GM18870 (cell line): ENCODE results near the gene RFX3.

Experiments
- ATAC-seq: cut with Tn5 transposase; IDR thresholded peaks from one replicate; pipeline ENCODE4 v1.9.1; 2021; ENCODE audit warnings: moderate library complexity; ENCODE audit not compliant: unreplicated experiment

RFX3 gene

DNA sequence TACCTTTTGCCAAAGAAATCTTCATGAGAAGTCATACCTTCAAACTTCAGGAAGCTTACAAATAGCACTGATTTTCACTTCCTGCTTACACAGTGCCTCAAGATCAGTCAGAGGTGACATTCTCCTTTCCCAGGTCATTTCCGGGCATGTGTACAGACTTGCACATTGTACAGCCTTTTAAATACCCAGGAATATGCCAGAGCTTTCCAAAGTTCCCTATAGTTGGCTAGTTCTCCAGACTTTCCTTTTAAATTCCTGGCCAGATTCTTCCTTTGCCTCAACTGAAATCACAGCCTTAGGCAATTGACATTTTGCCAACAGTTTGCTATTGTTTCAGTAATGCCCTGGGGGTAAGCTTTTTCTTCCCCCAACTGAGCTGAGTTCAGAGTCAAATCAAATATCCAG, 47.2 kb downstream of the RFX3 start:
- ATAC-seq = peak; percentile 27

DNA sequence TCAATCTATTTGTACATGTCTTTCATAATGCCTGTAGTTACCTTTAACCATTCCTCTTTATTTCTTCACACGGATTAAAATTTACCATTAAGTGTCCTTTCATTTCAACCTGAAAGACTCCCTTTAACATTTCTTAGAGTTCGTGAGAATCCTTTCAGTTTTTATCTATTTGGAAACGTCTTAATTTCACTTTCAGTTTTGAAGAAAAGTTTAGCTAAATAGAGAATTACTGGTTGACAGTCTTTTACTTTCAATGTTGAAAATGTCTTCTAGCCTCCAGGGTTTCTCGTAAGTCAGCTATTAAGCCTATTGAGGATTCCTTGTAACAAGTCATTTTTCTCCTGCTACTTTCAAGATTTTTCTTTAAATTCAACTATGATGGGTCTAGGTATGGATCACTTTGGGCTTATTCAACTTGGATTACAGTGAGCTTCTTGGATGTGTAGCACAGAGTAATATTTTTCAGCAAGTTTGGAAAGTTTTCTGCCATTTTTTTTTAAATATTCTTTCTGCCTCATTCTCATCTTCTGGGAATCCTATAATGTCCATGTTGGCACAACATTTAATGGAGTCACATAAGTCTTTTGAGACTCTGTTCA, 48.5 kb downstream of the RFX3 start:
- no peak for ATAC-seq

DNA sequence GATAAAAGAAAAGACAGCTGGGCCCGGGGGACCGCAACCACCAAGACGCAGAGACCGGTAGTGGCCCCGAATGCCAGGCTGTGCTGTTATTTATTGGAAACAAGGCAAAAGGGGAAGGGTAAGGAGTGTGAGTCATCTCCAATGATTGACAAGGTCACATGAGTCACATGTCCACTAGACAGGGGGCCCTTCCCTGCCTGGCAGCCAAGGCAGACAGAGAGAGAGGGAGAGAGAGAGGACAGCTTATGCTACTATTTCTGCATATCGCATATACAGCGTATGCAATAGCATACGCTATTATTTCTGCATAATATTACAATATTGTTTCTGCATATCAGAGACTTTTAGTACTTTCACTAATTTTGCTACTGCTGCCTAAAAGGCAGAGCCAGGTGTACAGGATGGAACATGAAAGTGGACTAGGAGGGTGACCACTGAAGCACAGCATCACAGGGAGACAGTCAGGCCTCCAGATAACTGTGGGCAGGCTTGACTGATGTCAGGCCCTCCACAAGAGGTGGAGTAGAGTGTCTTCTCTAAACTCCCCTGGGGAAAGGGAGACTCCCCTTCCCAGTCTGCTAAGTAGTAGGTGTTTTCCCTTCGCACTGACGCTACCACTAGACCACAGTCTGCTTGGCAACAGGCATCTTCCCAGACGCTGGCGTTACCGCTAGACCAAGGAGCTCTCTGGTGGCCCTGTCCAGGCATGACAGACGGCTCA, 50.3 kb downstream of the RFX3 start:
- peak; percentile 30 for ATAC-seq

DNA sequence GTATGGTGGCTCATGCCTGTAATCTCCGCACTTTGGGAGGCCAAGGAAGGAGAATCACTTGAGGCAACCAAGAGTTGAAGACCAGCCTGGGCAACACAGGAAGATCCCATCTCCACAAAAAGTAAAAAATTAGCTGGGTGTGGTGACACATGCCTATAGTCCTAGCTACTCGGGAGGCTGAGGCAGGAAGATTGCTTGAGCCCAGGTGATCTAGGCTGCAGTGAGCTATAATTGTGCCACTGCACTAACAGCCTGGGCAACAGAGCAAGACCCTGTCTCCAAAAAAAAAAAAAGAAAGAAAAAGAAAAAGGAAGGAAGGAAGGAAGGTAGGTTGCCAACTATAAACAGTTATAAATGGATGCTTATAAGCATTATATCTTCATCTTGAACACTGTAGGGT, 51.0 kb downstream of the RFX3 start:
- ATAC-seq = no peak

DNA sequence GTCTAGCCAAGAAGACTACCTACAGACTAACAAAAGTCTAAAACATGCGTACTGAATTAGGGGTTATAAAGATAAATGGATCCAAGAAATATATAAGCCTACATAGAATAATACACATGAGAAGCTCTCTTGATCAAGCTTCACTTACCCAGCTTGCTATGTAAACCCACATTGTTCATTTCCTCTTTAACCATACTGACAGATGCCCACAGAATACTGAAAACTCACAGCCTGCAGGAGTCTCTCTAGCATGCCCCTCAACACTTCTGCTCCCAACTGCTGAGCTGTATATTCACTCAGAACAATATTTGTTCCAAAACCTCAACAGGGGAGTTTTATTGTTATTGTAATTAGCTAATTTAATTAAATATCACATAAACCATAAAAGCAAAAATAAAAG, 52.4 kb downstream of the RFX3 start:
- peak; percentile 31 for ATAC-seq

DNA sequence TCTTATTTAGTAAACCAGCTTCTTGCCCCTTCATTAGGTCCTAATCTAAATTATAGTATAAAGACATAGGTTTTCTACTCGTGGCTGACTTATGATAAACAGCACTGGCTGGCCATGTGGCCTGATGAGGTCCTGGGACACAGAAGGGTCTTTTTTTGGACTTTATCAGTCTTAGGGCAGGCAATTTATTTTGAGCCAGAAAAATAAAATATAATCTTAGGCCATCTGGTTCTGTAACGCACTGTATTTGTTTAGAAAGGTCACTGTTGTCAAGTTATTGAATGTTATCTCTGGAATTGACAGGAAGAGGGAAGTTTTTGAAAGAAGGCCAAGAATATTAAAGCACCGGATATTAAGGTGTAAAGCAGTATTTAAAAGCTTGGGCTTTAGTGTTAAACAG, 53.9 kb downstream of the RFX3 start:
- ATAC-seq = no peak

DNA sequence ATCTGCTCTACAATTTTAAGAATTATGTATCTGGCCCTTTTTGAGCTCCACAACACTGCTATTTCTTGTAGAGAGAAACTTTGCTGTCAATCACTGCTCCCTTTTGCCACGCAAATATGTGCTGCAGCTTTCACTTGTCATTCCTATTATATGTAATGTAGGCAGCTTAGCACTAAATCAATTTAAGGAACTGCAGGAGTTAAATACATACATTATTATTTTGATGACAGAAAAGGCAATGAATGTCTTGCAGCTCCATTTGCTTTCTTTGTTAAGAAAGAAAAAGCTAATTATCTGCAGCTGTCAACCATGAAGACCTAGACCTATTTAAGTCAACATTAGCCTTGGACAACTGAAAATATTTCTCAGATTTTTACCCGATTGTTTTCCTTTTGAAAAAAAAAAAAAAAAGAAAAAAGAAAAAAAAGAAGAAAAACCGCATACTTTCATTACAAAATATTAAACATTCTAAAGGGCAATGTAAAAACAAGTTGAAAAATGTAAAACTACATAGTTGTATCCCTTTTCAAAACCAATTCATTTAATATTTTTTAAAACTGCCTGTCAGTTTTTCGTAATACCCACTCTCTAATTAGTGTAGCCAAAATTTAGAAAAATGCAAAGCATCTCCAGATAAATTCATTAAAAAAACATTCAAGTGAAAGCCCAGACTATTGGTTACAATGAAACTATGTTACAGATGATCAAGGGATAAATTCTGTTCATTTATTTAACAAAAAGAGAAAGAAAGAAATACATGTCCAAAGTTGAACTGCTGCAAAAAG, 57.2 kb downstream of the RFX3 start:
- no peak for ATAC-seq

DNA sequence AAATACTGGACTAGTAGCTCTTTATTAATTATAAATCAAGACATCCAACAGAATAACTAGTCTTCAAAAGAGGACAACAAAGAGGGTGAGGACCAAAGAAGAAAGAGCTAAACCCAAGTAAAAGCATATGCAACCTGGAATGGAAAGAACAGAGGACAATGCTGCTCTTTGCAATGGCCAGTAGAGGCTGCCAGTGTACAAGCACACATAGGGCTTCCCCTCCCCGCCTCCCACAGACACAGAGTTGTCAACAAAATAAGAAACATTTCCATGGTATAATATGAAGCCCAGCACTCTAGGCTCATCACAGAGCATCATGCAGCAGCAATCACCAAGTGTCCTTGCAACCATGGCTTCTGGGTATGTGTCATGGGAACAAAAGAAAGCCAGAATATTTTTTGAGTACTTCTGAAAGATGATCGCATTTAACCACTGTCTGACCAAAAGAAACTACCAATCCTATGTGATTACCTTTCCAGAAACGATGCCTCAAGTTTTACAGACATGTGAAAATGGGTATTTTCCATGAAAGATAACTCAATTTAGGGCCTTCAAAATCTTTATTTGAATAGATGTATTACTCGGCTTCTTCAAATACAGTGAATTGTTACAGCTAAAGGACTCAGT, 58.1 kb downstream of the RFX3 start:
- ATAC-seq = peak; percentile 80

DNA sequence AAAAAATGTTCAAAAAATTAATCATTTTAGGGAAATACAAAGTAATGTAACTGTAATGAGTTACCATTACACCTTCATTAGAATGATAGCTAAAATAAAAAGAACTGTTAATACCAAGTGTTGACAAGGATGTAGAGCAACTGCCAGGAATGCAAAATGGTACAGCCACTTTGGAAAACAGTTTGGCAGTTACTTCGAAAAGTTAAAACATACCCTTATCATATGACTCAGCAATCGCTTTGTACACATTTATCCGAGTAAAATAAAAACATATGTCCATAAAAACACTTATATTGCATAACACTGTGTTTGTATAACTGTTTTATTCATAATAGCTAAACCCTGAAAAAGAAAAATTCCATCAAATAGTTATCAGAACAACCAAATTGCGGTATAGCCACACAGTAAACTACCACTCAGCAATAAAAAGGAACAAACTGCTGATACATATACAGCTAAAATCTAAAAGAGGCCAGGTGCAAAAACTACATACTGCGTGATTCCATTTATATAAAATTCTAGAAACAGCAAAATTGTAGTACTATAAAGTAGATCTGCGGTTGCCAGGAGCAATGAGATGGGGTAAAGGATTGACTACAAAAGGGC, 61.7 kb downstream of the RFX3 start:
- ATAC-seq = no peak

DNA sequence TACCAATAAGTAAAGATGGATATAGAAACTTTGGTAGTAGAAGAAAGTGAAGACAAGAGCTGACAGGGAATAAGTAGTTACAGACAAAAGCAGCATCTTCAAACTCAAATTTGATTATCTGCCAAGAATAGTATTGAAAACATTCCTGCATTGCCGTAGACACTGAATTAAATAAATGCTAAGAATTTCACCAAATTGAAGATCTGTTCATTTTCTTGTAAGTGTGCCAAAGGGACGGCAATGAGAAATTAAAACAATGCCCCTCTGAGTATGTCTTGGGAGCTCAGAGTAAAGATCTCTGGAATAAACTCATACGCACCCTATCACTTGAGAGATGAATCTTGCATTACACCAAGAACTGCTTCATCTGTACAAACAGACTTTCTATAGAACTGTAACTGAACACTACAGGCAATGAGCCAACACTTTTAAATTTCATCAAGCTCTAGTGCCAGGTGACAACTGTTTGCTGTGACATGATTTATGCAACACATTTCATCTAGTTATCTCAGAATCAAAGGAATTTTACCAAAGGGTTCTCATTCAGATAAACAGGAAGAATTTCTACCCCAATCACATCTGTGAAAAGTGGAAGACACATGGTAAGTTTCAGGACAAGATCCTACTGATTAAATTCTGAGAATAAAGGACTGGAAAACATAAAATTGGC, 66.9 kb downstream of the RFX3 start:
- no peak for ATAC-seq

DNA sequence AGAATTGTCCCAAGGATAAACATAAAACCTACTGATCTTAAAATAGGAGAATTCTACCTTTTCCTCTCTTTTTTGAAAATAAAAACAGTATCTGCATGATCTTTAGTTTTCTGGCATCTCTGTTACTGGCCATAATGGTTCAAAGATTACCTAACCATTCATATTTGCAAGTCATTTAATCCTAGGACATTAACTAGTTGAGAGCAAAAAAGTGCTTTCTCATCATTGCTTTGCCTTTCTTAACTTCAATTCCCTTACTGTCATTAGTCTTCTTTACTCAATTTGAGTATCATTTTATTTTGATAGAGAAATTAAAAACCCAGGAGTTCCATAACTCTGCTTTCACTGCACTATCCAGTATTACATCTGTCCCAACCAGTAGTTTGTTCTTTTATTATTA, 68.6 kb downstream of the RFX3 start:
- ATAC-seq = no peak

DNA sequence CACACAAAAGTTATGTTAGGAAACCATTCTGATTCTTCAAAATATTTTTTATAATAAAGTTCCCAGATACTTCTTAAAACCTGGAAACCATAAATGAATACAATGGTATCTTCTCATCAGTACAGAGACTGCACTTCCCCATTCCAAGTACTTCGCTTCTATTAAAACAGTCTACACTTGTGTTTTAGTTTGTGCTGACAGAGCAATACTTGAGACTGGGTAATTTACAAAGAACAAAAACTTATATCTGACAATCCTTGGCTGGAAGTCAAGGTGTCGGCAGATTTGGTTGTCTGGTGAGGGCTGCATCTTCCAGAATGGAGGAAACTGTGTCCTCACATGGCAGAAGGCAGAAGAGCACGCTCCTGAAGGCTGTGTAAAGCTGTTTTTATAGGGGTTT, 70.1 kb downstream of the RFX3 start:
- no peak for ATAC-seq

DNA sequence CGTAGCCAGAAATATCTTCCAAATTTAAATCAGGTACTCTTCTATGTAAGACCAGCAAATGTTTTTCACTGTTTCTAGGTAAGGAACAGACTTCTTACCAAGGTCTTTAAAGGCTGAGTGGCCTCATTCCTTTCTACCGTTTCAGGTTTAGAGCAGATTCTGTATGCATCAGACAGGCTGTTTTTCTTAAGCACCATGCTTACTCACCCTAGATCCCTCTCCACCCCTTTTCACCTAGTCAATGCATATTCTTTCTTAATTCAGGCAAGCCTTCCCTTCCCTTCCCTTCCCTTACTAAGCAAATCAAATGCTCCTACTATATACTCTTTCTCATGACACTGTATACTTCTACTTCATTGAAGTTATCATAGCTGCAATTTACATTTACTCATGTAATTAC, 70.7 kb downstream of the RFX3 start:
- ATAC-seq = no peak

DNA sequence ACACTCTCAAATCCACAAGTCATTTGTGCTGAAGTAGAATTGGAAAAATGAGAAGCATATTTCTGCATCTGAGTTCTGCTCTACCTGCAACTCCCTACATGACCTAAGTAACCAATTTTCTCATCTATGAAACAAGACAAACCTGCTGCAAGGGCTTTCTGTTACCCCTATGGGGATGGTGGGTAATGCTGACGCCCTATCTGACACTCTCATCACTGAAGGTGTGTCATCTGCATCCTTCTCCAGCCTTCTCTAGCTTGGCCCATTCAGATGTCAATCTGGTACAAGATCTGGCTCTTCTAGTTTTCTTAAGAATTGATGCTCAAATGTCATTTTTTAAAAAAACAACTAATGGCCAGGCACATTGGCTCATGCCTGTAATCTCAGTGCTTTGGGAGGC, 73.8 kb downstream of the RFX3 start:
- ATAC-seq = no peak

DNA sequence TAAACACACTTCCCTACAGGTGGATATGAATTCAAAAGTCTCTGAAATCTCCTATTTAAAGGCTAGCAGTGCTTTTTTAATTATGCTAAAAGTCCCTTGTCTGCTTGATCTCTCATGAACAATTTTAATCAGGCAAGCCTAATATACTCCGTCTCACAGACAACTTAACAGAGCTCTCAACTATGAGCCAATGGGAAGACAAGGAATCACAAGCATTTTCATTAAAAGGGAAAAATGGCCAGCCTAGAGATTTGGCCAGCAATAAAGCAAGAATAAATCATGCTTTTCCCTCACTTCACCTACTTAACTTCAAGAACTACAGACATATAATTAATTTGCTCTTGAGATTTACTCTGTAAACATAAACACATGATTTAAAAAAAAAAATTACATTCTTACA, 78.0 kb downstream of the RFX3 start:
- ATAC-seq = no peak

DNA sequence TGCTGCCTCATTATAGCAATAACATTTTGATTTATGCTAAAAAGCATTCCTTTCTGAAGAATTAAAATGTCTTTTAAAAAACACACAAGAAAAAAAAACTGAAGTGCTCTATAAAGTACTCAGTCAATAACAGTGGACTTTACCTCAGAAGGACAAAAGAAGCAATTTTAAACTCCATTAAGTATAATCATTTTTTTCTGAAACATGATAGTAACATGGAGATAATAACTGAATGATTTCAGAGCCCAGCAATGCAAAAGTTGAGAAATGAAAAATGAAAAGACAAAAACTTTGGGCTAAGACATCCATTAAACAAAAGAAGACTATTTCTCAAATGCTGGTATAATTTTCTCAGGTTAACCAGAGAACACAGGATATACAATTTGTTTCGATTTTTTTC, 78.7 kb downstream of the RFX3 start:
- ATAC-seq = no peak

DNA sequence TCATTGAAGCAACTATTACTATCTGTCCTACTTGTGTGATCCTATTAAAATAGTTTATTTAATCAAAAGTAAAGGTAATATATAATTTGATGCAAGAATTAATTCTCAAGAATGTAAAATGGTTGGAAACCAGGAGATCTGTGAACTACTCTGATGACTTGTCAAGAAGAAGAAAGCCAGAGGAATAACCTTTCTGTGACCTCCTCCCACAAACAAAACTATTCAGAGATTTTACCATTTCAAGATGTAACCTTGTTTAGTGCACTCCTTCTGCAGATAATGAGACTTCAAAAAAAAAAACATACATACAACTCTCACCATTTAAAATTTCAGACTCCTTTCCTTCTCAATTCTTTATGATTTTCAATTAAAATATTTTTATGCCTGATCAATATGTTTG, 79.5 kb downstream of the RFX3 start:
- ATAC-seq = no peak

DNA sequence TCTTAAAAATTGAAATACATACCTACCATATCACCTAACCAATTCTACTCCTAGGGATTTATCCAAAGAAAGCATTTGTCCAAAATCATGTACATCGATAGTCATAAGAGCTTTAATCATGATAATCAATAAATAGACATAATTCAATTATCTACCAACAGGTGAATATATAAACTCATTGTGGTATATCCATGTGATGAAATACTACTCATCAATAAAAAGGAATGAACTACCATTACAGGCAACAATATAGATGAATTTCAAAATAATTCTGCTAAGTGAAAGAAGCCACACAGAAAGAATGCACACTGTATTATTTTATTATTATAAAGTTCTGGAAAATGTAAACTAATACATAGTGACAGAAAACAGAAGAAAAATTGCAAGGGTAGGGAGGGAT, 81.8 kb downstream of the RFX3 start:
- ATAC-seq = no peak

DNA sequence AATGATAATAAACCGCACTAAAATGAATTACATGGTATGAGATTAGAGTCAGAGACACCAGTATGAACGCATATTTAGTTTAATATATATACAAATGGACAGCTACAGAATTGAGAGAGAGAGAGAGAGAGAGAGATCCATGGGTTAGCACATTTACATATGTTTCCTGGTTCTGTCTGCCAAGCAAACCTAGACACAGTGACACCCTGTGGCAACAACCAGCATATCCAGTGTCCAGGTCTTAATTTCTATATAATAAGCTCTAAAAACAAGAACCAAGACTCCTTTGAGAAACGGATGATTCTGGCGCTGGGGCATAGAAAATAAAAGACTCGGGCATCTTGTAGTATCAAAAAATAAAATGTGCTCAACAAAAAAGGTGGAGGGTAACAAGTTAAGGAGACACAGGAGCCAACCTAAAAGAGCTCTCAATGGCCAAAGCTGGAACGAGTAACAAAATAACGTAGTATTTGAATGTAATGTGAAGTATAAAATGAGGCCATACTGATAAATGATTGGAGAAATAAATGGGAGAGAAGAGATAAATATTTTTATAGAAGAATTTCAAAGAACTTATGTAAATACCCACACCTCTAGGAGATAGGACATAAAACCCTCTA, 84.5 kb downstream of the RFX3 start:
- ATAC-seq = peak; percentile 80

DNA sequence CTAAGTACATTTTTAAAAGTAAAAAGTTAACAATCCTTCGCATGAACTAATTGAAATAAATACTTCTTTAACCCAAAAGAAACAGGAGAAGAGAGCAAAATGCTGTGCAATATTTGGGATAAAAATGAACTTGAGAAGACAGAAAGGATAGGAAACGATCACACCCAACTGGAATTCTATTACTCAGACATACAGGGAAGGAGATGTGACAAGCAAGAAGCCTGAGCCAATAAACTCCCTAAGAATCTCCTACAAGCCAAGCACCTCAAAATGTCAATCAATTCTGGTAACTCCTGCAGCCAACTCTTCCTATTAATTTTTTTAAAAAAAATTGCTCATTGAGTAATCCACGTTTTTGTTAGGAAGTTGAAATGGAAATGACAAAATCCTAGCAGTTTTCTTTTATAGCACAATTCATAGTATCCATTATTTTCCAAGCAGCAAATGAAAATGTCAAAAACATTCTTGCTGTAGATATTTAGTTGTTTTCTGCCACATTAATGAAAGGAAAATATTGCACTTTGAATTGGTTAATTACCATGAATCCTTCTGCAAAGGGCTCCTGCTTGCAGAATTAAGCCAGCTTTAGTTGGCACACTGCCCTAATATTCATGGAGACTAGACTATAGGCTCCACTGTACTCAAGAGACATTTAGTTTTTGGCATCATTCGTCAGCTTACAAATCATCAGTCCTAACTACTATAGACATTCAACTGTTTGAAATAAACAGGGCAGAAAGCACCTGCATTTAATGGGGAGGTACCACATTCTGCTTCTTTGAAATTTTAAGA, 89.0 kb downstream of the RFX3 start:
- no peak for ATAC-seq
